GM18520 (cell line): ENCODE data around the gene EYA2.

Experiments used
- ATAC-seq: cut with Tn5 transposase; IDR thresholded peaks from one replicate; pipeline ENCODE4 v1.9.1; 2021; ENCODE audit not compliant: unreplicated experiment

The EYA2 gene

DNA sequence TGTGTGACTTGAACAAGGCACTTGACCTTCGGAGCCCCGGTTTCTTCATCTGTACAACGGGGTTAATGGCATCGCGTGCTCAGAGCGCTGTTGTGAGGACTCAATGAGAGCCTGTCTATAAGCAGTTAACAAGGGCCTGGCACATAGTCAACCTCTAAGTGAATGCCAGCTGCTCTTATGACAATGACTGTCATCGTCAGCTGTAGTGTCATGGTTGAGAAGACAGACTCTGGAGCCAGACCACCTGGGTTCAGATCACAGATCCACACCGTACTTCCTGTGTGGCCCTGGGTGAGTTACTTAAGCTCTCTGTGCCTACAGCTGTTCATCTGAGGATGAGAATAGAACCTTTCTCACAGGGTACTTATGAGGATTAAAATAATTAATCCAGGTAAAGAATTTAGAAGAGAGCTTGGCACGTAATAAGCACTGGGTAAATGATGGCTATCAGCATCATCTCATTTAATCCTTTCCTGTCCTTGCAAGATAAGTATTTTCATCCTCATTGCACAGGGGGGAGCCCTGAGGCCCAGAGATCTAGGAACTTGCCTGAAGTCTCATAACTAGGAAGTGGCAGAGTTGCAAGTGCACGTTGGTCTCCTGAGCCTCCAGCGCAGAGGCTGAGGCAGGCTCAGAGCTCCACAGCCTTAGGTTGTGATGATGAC is 105.3 kb downstream of the EYA2 start:
- no peak for ATAC-seq

DNA sequence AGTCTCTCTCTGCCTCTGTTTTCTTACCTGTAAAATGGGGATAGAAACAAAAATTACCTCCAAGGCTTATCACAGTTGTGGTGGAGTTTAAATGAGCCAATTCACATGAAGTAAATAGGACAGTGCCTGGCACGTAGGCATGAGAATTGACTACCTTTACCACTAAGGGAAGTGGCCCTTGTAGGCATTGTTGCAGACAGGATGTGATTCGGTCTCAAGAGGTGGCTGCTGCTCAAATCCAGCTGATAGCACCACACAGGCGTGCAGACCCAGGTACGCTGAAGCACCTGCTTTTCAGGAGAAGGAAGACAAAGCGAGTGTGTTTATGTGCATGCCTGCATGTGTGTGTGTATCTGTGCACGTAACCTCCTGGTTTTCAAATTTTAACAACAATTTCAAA is 108.6 kb downstream of the EYA2 start:
- ATAC-seq, result no peak

DNA sequence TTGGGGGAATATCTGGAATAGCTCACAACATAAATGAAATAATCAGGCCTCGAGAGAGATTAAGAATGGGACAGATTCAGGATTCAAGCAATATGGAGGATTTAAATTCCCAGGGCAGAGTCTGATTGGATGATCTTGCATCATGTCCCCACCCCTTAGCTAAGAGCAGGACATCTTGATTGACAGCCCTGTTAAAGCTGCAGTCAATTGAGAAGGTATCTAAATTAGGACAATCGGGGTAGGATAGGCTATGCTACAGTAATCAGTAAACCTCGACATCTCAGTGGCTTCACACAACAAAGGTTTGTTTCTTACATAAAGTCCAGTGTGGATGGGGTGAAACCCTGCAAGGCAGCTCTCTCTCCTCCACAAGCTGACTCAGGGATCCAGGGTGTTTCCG is 109.5 kb downstream of the EYA2 start:
- no peak for ATAC-seq

DNA sequence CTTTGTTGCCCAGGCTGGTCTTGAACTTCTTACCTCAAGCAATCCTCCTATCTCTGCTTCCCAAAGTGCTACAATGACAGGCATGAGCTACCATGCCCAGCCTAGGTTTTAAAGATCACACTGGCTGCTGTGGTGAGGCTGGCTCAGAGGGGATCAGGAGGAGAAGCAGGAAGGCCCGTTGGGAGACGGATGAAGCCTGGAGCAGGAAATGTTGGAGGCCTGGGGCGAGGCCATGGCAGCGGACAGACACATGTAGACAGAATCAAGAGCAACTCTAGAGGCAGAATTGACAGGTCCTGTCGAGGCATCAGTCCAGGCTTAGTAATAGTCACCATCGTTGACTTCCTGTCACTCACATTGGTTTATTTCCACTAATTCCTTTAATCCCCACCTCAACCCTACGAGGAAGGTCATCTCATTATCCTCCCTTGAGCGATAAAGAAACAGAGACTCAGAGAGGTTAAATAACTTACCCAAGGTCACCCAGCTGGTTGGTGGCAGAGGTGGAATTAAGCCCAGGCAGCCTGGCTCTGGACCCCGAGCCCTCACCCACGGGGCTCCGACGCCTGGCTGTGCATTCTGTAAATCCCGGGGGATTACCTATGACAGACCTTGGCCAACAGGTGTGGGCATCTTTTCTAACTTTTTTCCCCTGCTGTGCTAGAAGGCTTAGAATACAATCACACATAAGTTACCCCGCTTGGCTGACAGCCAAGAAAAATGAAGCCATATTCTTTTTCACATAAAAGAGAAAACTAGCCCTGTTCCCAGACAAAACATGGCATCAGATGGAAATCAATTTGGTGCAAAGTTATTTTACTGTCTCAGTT is 113.4 kb downstream of the EYA2 start:
- ATAC-seq, result no peak

DNA sequence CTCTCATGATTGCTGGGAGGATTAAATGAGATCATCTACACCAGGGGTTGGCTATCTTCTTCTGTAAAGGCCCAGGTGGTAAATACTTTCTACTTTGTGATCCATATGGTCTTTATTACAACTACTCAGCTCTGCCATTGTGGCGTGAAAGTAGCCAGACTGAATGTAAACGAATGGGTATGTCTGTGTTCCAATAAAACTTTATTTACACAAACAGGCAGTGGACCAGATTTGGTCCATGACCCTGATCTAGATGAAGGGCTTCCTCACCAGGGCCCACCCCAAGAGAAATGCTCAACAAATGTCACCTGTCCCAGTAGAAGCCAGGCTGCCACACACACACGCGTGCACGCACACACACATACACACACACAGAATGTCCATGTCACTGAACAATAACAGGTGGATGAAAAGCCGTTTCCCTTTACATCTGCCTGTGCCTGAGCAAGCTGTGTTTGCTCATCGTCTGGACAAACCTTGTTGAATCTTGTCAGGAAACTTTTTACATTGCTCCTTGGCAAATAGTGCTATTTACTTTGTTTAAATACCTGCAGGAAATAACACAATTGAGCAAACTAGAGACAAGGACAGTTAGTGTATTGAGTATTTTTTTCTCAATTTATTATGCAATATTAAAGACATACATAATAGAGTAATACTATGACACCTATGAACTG is 114.3 kb downstream of the EYA2 start:
- ATAC-seq, result no peak

DNA sequence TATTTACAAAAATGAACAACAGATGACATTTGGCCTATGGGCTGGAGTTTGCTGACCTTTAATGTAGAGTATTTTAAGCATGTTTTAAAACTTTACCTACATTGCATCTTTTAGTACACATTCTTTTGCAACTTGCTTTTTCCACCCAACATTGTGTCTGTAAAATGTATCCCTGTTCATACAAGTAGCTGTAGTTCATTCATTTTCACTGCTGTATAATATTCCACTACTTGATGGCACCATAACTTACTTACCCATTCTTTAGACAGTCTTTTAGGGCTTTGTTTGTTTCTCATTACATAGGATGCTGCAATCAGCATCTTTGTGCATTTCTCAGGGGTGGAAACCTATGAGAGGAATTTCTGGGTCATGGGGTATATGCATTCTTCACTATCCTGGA is 115.1 kb downstream of the EYA2 start:
- no peak for ATAC-seq

DNA sequence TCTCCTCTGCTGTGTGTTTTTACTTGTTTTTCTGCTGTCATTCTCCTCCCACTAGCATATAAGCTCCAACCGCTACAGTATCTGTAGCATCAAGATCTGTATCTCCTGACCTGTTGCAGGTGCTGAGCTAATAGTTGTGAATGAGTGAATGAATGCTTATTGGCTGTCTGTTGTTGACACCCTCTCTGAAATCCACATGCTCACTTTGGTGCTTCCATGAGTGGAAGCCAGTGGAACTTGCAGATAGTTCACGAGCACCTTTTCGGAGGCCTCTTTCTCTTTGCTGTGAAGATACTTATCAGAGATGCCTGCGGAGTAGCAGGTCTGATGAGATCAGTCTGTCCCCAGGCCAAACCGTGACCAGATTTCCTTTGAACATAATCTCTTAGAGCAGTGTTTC is 117.3 kb downstream of the EYA2 start:
- no peak for ATAC-seq

DNA sequence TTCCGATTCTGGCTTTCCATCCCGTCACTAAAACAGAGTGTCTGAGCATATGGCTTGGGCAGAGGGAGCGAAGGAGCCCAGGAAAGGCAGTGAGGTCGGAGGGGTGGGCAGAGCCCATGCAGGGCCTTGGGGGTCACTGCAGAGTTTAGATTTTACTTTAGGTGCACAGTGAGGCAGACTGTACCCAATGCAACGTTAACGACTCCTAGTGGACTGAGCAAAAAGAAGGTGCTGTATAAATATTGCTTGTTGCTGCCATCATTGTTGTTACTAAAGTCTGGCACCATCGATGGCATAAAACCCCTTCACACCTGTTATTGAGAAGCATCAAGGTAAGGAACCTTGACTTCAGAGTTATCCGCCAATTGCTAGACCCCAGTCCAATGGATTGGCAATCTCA is 119.0 kb downstream of the EYA2 start:
- ATAC-seq, result no peak

DNA sequence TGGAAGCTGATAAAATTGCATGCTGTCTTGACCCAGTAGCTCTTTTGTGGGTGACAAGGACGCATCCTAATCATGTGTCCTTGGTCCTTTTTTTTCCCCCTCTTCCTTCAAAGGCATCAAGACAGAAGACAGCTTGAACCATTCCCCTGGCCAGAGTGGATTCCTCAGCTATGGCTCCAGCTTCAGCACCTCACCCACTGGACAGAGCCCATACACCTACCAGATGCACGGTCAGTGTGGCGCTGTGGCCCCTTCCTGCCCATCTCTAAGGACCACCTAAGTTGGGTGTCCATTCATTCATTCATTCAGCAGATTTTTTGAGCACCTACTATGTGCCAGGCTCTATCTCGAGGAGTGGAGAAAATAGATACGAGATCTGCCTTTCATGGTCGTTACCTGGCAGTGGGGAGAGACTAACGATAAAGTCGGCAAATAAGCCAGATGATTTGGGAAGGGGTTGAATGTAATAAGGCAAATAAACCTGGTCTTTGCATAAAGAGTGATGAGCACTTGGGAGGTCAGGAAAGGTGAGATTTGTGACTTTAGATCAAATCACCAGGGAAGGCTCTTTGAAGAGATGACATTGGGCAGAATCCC is 121.5 kb downstream of the EYA2 start:
- no peak for ATAC-seq

DNA sequence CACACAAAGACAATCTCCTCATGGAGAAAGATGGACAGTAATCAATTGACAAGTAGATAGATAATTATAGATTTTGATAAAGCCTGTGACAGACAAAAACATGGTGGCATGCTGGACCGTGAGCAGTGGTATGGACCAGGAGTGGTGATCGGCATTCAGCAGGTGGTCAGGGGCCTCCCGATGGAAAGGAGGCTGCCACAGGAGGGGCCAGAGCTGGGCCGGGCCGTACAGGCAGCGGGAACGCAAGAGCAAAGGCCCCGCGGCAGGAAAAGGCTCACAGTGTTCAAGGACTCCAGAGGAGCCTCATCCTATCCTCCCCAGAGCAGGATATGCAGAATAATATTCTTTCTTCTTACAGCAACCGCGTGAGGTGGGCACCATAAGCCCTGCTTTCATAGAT is 123.7 kb downstream of the EYA2 start:
- ATAC-seq, result no peak

DNA sequence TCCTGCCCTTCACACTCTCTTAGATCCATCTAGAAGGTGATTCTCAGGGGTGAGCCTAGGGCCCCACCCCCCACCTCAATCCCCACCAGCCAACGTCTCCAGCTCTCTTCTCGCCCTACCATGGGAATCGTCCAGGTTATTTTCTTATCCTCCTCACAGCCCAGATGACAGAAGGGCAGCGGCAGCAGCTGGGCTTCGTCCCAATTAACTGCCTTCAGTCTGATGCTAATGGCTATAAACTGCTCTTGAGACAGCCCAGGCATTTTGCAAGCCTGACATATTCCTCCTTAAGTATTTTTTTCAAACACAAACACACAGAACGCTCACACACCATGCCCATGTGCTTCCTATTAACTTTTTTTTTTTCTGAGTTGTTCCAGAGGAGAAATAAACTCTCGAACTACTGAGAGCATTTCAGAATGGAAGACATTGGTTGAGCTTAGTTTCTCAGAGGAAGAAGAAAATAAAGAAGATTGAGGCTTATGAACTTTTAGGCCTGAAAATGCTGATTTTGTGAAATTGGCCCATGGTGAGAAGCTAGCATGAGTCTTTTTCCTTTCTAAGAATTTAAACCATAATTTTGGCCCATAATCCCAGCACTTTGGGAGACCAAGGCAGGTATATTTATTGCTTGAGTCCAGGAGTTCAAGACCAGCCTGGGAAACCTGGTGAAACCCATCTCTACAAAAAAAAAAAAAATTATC is 124.6 kb downstream of the EYA2 start:
- no peak for ATAC-seq

DNA sequence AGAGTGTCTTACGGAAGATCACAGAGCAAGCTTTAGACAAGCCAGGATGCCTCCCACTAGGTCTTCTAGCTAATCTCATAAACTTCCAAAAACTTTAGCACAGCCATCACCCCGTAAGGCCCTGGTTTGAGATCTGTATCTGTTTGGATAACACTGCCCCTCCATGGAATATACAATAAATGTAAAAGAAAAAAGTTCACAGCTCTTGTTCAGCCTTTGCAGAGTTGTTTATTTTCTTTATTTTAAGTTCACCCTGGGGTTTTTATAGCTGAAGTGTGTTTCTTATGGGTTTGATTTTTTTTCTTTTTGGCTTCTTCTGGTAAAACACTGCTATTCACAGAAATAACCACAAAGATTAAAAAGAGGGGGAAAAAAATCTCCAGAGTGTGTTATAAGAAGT is 125.6 kb downstream of the EYA2 start:
- ATAC-seq, result no peak

DNA sequence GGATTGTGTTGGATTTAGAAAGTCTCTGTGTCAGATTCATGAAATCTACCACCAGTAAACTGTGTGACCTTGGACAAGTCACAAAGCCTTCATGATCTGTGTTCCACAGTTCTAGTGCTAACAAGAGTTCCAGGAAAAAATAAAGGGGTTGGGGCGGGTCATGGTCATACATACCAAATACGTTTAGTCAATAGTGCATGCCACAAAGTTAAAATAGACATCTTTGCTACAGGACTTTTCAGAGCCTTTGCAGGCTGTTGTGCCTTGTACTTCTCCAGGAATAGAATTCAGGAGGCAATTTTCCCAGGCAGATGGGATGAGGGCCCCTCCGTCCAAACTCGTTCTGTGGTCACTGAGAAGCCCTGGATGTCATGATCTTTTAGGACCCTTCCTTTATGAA is 127.2 kb downstream of the EYA2 start:
- ATAC-seq, result no peak

DNA sequence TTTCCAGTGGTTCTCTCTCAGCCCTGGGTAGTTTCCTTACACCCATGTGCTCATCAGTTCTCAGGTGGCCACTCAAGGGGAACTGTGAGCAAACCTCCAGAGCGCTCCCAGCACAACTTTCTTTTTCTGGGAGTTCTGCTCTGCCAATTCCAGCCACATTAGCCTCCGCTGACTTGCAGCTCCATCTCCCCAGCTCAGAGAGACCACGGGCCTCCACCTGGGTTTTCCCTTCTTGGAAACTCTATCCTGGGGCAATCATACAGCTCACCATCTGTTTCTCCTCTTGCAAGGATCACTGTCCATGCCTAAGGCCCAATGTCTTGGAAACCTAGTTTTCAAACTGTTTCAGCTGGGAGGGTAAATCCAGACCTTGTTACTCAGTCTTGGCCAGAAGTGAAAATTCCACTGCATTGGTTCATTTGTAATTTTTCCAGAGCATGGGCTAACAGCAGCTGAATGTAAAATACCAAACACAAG is 129.9 kb downstream of the EYA2 start:
- no peak for ATAC-seq

DNA sequence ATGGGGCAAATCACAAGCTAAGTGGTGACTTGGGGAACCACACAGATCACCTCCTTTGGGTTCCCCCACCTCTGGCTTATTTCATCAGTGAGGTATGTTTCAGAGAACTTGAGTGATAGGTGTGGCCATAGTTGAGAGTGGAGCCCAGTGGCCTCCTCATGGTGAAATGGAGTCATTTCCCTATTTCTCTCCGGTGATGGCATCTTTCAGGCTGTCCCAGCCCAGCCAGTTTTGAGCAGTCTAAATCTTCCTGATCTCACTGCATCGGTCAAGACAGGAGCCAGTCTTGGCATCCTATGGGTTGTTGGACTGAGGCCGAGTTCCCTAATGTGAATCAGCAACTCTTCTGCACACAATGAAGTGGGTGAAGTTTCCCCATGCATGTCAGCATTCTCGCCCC is 132.4 kb downstream of the EYA2 start:
- ATAC-seq, result no peak

DNA sequence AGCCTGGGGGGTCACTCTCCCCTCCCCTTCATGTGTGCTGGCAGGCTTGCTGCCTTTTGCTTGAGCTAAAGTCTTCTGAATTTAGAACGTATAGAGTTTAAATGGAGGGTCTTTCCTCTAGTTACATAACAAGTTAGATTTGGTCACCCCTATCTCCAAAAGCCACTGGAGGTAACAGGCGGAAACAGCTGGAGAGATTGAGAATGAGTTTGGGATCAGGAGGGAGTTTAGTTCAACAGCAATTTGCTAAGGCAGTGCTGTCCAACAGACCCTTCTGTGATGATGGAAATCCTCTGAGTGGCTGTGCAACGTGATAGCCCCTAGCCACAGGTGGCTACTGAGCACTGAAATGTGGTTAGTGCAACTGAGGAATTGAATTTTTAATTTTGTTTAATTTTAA is 132.8 kb downstream of the EYA2 start:
- no peak for ATAC-seq

DNA sequence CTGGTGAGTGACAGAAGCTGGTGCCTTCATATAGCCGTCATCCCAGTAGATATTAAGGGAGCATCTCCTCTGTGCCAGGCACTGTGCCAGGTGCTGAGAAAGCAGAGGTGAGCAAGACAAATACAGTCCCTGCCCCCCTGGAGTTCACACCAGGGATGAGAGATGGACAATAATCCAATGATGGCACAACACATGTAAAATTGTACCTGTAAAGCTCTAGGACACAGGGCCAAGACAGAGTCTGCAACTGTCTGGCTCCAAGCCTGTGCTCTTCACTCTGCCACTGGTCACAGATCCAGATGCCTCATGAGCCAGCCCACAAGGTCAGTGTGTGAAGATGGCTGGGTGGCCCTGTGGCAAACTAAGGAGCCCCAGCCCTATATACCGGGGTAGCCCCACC is 133.8 kb downstream of the EYA2 start:
- no peak for ATAC-seq

DNA sequence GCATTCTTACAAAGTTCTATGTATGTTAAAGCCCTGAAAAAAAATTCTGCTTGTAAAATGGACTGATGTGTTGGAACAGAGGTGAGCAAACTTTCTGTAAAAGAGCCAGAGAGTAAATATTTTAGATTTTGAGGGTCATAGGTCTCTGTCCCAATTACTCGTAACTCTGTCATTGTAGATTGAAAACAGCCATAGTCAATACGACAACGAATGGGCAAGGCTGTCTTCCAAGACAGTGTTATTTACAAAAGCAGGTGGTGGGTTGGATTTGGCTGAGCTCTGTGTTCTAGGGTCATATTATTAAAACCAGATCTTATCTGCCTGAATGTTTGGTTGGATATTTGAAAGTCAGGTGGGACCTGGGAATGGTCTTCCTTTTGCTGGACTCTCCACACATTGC is 135.2 kb downstream of the EYA2 start:
- ATAC-seq, result no peak

DNA sequence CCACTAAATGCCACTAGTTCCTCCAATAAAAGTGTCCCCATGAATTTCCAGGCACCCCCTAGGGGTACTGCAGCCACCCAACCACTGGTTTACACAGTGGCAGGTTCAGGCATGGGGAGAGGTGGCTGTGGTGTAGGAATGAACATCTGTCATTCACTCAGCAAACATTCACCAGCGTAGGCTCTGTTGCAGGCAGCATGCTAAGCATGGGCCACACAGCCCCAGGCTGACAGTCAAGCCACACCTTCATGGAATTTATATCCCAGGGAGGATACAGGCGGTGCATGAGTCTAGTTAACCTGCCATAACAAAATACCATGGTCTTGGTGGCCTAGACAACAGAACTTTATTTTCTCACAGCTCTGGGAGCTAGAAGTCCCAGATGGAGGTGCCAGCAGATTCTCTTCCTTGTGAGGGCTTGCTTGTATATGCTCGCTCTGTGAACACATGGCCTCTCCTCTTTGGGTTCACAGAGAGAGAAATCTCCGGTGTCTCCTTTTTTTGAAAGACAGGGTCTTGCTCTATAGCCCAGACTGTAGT is 135.7 kb downstream of the EYA2 start:
- no peak for ATAC-seq

DNA sequence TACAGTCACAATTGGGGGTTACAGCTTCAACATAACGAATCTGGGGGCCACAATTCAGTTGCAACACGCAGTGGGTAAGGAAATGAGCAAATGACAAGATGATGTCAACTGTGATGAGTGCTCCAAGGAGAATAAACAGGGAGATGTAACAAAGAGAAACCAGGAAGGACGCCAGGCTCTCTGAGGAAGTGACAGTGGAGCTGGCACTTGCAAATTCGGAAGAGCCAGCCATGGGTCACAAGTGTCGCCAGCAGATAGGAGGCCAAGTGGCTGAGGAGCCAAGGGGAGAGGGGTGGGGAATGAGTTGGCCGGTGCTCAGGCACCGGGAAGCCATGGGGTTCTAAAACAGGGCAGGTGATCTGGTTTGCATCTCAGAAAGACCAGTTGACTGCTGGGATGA is 136.4 kb downstream of the EYA2 start:
- ATAC-seq, result no peak

DNA sequence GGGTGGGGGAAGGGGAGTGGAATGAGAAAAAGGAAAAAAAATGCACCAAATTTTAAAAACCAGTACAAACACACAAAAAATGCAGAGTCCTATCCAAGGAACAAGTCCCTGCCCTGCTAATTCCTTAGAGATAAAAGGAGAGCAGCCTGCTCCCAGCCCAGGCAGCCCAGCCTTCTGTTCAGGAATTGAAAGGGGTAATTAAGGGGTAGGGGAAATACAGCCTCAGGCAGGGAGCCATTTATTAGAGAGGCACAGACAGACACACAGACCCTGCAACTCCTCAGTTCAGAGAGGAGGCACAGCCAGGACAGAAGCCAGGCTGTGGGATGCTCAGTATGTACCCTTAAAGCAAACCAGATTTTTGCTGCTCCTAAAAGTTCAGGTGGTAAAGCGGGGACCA is 137.2 kb downstream of the EYA2 start:
- ATAC-seq, result no peak
